GM12872 (cell line): ENCODE data around the gene ELAVL1.

ENCODE experiments used
- TF ChIP-seq, protein P1 (sequence below): IDR thresholded peaks from 3 replicates; pipeline ENCODE4 v1.5.1; 2011; ENCODE audit warnings: low read depth, mild to moderate bottlenecking, low read length, moderate library complexity; ENCODE audit not compliant: insufficient read depth

ELAVL1 gene

DNA sequence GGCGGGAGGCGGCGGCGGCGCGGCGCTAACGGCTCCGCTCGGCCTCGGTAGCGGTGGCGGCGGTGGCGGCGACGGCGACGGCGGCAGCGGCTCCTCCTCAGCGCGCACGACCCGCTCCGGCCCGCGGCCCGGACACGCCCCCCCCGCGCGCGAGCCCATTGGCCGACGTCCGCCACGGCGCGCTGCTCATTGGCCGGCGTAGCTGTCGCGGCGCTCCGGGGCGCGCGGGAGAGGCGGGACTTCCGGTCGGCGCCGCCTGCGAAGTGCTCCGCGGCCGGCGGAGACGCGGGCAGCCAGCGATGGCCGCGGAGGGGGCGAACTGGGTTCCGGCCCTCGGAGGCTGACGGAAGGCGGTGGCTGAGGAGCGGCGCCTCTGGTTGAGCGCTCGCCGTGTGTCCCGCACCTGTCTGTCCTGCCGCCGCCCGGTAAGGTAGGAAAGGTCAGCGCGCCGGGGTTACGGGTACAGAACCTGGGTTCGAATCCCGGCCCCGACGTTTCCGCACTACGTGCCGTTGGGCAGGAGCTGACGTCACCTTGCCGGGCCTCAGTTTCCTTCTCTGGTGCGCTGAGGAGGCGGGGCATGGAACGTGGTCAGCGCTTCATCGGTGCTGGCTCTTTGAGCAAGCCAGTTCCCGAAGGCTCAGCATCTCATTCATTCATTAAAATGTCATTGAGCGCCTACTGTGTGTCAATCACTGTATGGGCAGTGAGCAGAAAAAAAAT lies at the start of gene ELAVL1:
Gene ELAVL1, minus strand, starts transcription at position 108 of the 723 bp plus-strand sequence. CDS start 13,826 bp downstream, outside the sequence.
- TF ChIP-seq, protein P1, sequence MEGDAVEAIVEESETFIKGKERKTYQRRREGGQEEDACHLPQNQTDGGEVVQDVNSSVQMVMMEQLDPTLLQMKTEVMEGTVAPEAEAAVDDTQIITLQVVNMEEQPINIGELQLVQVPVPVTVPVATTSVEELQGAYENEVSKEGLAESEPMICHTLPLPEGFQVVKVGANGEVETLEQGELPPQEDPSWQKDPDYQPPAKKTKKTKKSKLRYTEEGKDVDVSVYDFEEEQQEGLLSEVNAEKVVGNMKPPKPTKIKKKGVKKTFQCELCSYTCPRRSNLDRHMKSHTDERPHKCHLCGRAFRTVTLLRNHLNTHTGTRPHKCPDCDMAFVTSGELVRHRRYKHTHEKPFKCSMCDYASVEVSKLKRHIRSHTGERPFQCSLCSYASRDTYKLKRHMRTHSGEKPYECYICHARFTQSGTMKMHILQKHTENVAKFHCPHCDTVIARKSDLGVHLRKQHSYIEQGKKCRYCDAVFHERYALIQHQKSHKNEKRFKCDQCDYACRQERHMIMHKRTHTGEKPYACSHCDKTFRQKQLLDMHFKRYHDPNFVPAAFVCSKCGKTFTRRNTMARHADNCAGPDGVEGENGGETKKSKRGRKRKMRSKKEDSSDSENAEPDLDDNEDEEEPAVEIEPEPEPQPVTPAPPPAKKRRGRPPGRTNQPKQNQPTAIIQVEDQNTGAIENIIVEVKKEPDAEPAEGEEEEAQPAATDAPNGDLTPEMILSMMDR, result no peak

DNA sequence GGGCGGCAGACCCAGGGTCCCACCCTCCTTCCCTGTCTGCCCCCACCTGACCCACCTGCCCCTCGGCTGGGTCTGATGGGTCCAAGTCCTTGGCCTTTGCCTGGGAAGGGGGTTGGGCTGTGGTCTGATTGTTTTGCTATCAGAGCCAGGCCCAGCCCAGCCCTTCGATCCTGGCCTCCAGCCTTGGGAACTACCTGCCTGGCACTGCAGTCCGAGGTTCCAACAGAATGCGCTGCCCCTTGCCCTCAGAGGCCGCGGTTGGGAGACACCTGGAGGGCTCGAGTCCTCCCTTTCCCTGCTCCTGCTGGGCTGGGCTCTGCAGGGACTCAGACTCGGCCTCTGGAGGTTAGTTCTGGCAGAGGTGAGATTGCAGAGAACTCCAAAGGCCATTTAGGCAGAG lies 48.7 kb upstream of the ELAVL1 start:
- TF ChIP-seq, protein P1, result no peak

DNA sequence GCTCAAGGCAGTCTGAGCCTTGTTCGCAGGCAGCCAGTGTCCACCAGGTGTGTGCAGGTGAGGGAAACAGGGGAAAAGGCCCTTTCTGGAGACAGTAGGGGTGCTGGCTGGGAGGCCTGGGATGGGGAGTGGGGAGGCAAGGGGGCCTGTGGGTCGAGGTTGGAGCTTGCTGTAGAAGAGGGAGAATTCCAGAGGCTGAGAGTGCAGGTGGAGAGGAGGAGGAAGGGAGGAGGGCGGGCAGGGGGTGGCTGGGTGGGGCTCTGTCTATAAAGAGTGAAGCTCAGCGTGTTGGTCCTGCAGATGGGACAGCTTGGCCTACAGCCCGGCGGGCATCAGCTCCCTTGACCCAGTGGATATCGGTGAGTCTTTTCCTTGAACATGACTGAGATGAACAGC lies 47.0 kb upstream of the ELAVL1 start, which contains the start of gene CCL25:
Gene CCL25, plus strand, starts transcription at position 297 of the 396 bp plus-strand sequence. CDS start 290 bp downstream, outside the sequence.
- TF ChIP-seq, protein P1, result no peak

- TF ChIP-seq, protein P1, result no peak
Observed at GRCh38 chr19:8050274-8051096, 45.0 kb upstream of the ELAVL1 start.

GRCh38 chr19:8046569-8047165 lies 41.2 kb upstream of the ELAVL1 start:
- TF ChIP-seq, protein P1, result no peak

GRCh38 chr19:8045872-8046568 lies 40.6 kb upstream of the ELAVL1 start:
- TF ChIP-seq, protein P1, result no peak
